Effector memory CD8-positive, alpha-beta T cell (primary cell): ENCODE measurements around the gene ALS2.
"Not testable (repeated sequence)": the region's sequence is repeated elsewhere in the genome, so short reads cannot be mapped to it uniquely, and the experiment has no call there.

Experiments
- ATAC-seq: fragments of 150-1000 bp; cut with Tn5 transposase; replicated peaks from 2 replicates; pipeline ENCODE4 v1.10.0; 2021; ENCODE audit warnings: mild to moderate bottlenecking, moderate library complexity
- DNase-seq, 3 experiments: peaks; one replicate each; pipeline ENCODE4 v3.0.0; 2021
- H3K27ac Mint-ChIP-seq, 2 donors: one replicate each; pipeline ENCODE4 v1.8.0; 2022; ENCODE audit warnings: mild to moderate bottlenecking in 2 of 2, mixed read lengths in 2 of 2, moderate library complexity in 2 of 2
- H3K27me3 Mint-ChIP-seq, 2 donors: one replicate each; pipeline ENCODE4 v1.8.0; 2022; ENCODE audit warnings: mixed read lengths in 2 of 2
- H3K36me3 Mint-ChIP-seq: one replicate; pipeline ENCODE4 v1.8.0; 2022; ENCODE audit warnings: mild to moderate bottlenecking, moderate library complexity, mixed read lengths; ENCODE audit not compliant: insufficient read depth
- H3K4me1 Mint-ChIP-seq, 2 donors: one replicate each; pipeline ENCODE4 v1.8.0; 2022; ENCODE audit warnings: low read depth in 2 of 2, mixed read lengths in 2 of 2
- H3K4me3 Mint-ChIP-seq, 2 donors: one replicate each; pipeline ENCODE4 v1.8.0; 2022; ENCODE audit warnings: mild to moderate bottlenecking in 2 of 2, mixed read lengths in 2 of 2, moderate library complexity in 2 of 2
- H3K9me3 Mint-ChIP-seq, 2 donors: one replicate each; pipeline ENCODE4 v1.8.0; 2022; ENCODE audit warnings: mixed read lengths in 2 of 2

The ALS2 gene

DNA sequence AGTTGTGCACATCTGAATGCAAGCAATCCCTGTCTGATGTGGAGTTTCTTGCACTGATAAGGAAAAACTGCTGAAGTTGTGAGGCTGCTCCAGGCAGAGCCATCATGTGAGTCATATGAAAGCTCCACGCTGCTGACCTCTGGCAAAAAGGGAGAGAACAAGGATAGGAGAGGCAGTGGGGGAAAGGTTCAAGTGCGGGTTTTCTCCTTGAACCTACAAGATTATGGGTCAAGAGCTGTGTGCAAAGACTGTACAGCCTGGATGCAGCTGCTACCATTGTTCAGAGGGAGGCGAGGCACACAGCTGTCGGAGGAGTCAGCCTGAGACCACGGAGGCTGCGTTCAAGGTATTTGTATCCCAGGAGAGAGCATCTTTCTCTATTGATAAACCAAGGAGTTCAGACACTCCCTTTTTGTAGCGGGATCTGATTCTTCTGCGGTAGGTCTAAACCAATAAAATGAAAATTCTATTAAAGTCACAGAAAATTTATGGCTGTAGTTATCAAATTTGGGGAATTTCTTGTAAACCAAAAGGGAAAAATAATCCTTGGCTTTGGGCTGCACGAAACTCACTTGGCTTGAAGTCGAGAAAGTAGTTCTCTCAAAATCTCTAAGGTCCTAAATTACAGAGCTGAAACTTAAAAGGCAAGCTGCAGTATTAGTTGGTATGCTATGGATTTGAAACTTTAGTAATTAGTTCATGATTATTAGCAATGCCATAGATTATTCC lies 25.9 kb upstream of the ALS2 start, which contains the start of gene CDK15:
TSS of gene CDK15 (plus strand) at position 96 of the 729 bp plus-strand sequence. CDS start at position 224, 128 bp downstream.
- Mint-ChIP-seq H3K9me3 (no peaks in the 10 kb centered on the region), H3K27me3 (peaks cover 31 to 44% of the 10 kb centered on the region in 2 donors), H3K27ac (no peak within 1 kb of the TSS), H3K36me3 (no peaks in the 10 kb centered on the region), H3K4me3 (no peak within 1 kb of the TSS), H3K4me1 (no peaks in the 10 kb centered on the region)
- DNase-seq (no peak), ATAC-seq (no peak)

DNA sequence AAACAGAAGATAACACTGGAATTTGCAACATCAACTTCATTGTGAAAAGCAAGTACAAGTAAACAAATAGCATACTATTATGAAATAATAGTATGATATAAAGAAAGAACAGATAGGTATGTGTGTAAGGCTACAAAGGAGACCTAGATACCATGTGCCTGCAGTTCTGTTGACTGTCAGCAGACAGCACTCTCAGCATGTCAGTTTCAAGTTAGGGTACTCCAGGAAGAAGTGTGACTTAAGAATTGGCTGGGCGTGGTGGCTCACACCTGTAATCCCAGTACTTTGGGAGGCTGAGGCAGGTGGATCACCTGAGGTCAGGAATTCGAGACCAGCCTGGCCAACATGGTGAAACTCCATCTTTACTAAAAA lies 18.2 kb upstream of the ALS2 start:
- not testable (repeated sequence) for H3K9me3 Mint-ChIP-seq, DNase-seq, H3K27ac Mint-ChIP-seq, H3K4me3 Mint-ChIP-seq, ATAC-seq, H3K36me3 Mint-ChIP-seq, H3K4me1 Mint-ChIP-seq
- peaks cover 10 to 26% of the 10 kb centered on the region in 2 donors for H3K27me3 Mint-ChIP-seq

DNA sequence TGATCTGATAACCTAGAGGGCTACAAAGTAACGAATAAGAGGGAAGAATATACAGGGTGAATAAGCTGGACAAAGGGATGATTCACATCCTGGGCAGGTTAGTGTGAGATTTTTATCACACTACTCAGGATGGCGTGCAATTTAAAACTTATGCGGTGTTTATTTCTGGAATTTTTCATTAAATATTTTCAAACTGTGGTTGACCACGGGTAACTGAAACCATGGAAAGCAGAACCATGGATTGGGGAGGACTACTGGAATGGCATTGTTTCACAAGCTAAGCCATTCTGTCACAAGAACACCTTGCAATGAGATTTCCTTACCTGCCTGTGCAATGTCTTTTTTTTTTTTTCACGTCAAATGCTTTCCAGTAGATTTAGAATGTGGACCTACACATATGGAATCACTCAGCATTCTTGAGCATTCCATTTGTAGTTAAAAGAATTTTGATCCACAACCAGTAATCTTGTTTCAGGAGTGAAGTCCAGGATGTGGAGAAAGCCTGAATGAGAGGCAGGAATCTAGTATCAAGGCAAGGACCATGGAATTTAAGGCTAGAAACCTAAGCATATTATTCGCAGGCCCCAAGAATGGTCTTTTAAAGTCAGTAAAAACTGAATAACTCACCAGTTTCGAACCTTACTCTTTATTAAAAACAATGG lies 17.6 kb upstream of the ALS2 start:
- no peak for ATAC-seq
- Mint-ChIP-seq H3K27ac (no peak overlapping the region), H3K4me3 (no peak overlapping the region), H3K4me1 (no peaks in the 10 kb centered on the region), H3K36me3 (no peaks in the 10 kb centered on the region), H3K9me3 (no peaks in the 10 kb centered on the region), H3K27me3 (peaks cover 5 to 26% of the 10 kb centered on the region in 2 donors)
- DNase-seq, result no peak

DNA sequence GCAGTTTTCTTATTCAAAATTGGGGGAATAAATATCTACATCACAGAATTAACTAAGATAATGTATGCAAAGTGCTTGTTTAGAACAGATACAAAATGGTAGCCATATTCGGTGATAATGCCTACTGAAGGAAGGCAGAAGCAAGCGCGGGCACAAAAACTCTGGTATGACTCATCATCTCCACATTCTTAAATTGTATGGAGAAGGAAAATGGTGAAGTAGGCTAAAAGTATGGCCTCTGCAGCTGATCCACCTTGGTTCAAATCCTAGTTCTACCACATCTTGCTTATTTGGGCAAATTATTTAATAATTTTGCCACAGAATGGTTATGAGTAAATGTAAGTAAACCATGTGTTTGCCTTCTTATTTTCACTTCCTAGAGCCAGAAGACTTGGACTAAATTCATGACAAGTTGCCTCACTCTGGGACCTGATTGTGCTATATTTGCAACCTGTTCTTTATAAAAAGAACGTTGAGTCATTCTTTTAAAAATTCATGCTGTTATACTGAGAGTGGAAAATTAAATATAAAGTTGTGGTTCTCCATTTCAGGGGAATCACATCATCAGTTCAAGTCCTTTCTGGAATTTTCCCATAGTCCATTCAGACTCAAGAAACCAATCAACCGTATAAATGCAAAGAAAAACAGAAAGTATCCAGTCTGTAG lies 16.6 kb upstream of the ALS2 start:
- ATAC-seq, result no peak
- H3K9me3 Mint-ChIP-seq, result no peaks in the 10 kb centered on the region
- peaks cover 15 to 28% of the 10 kb centered on the region in 2 donors for H3K27me3 Mint-ChIP-seq
- H3K4me1 Mint-ChIP-seq, result no peaks in the 10 kb centered on the region
- DNase-seq, result no peak
- no peak overlapping the region for H3K4me3 Mint-ChIP-seq
- no peaks in the 10 kb centered on the region for H3K36me3 Mint-ChIP-seq
- no peak overlapping the region for H3K27ac Mint-ChIP-seq

DNA sequence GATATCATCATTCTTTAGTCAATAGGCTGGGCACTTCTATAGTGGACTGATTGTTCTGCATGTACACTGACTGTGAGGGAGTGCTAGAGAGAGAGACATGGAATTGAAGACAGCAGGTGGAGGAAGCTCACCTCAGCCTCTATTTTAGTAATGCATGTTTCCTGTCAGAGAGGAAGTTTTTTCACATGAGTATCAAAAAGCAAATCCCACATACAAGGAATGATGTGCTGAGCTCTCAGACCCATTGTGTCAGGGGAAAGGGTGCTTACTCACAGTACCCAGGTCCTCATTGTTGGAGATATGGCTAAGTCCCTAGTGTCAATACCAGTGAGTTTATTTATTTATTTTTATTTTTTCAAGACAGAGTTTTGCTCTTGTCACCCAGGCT lies 15.7 kb upstream of the ALS2 start:
- Mint-ChIP-seq H3K27ac (no peak overlapping the region), H3K4me1 (no peaks in the 10 kb centered on the region), H3K4me3 (no peak overlapping the region), H3K9me3 (no peaks in the 10 kb centered on the region), H3K27me3 (peaks cover 20 to 22% of the 10 kb centered on the region in 2 donors), H3K36me3 (no peaks in the 10 kb centered on the region)
- DNase-seq, result no peak
- no peak for ATAC-seq

DNA sequence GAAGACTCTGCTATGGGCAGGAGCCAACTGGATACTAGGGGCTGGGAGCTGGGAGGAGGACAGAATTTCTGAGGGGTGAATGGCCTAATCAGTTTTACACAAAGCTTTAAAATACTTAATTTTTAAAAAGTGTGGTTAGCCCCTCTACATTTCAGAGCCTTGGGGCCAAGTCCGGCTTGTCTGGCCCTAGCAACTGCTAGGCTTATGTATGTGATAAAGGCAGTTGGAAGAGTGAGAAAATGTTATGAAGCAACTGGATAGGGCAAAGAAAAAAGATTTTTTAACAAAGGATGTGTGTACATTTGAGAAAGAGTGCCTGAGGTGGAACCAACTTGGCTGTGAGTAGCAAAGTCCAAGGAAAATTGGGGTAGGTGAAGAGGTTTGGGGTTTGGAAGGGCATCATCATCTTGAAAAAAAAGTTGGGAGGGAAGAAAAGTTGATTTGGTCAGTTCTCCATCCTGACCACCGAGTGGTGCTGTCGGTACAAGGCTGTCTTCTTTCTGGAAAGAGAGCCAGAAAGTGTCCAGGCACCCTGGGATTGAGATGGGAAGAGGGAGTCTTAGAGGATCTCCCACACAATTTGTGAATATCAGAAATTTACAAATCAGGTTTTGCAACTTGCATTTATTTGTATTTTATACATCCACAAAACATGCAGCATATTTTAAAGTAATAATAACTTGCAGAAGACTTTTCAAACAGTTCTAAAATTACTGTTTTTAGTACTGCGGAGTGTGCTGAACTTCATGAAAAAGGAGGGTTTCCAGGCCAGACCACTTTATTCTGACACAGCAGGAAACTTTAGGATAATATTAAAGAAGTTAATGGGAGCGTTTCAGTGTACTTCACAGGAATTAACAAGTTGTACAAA lies 15.1 kb upstream of the ALS2 start:
- no peaks in the 10 kb centered on the region for H3K9me3 Mint-ChIP-seq
- H3K36me3 Mint-ChIP-seq, result no peaks in the 10 kb centered on the region
- DNase-seq (no peak), ATAC-seq (no peak)
- H3K27ac Mint-ChIP-seq, result no peak overlapping the region
- H3K4me1 Mint-ChIP-seq, result no peaks in the 10 kb centered on the region
- no peak overlapping the region for H3K4me3 Mint-ChIP-seq
- peaks cover 15 to 17% of the 10 kb centered on the region in 2 donors for H3K27me3 Mint-ChIP-seq

DNA sequence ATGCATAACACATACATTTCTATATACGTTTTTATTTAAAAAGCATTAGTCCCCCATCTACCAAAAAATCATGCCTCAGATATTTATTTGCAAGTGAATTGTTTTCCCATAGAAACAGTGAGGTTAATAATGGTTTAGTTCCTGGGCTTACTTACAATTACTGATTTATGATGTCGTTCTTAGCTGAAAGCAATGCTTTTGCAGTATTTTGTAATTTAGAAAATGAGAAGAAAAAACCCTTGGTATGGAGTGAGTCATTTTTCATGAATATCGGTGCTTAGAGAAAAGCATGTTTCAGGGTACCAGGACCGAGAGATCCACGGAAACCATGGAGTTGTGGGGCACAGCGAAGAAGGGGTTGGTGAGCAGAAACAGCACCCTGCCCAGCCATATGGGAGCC lies 13.6 kb upstream of the ALS2 start:
- no peaks in the 10 kb centered on the region for H3K9me3 Mint-ChIP-seq
- H3K27me3 Mint-ChIP-seq, result peaks cover 12 to 17% of the 10 kb centered on the region in 2 donors
- no peak overlapping the region for H3K27ac Mint-ChIP-seq
- H3K4me1 Mint-ChIP-seq, result no peaks in the 10 kb centered on the region
- H3K4me3 Mint-ChIP-seq, result no peak overlapping the region
- ATAC-seq (no peak), DNase-seq (no peak)
- no peaks in the 10 kb centered on the region for H3K36me3 Mint-ChIP-seq

DNA sequence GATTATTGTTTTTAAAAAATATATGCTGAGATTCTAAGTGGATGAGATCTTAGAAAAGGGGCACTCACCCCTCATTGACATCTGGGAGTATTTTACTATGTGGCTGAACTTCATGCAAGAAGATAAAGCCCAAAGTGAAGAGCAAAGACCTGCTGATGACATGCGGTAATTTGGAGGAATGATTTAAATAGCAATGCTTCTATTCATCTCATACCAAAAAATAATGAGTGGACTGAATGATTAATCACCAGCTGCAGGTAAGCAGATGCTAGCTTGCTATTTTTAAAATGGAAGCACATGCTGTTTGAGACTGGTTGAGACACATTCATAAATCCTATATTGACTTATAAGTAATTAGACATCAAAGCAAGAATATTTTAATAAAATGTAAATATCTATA lies 12.9 kb upstream of the ALS2 start:
- Mint-ChIP-seq H3K27me3 (peaks cover 12 to 17% of the 10 kb centered on the region in 2 donors), H3K27ac (no peak overlapping the region), H3K4me1 (no peaks in the 10 kb centered on the region), H3K4me3 (no peak overlapping the region), H3K9me3 (no peaks in the 10 kb centered on the region), H3K36me3 (no peaks in the 10 kb centered on the region)
- no peak for ATAC-seq
- DNase-seq, result no peak

DNA sequence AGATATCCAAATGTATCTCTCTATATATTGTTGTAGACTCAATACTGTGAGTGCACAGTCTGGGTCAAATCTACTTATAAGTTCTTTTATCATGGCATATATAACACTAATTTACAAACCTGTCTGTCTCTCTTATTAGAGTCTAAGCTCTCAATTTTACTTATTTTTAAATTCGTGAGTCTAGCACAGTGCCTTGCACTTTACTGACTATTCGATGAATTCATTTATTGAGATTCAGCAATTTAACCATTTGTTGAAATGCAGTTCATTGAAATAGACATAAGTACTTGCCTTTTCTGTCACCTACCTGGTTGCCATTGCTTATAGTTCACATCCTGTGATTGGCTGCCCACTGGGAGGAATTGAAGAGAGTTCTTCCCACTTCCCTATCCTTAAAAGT lies 10.3 kb upstream of the ALS2 start:
- peaks cover 12 to 17% of the 10 kb centered on the region in 2 donors for H3K27me3 Mint-ChIP-seq
- H3K27ac Mint-ChIP-seq, result no peak overlapping the region
- no peak overlapping the region for H3K4me3 Mint-ChIP-seq
- H3K4me1 Mint-ChIP-seq, result no peaks in the 10 kb centered on the region
- peaks cover 2% of the 10 kb centered on the region for H3K36me3 Mint-ChIP-seq
- DNase-seq (no peak), ATAC-seq (no peak)
- H3K9me3 Mint-ChIP-seq, result no peaks in the 10 kb centered on the region

DNA sequence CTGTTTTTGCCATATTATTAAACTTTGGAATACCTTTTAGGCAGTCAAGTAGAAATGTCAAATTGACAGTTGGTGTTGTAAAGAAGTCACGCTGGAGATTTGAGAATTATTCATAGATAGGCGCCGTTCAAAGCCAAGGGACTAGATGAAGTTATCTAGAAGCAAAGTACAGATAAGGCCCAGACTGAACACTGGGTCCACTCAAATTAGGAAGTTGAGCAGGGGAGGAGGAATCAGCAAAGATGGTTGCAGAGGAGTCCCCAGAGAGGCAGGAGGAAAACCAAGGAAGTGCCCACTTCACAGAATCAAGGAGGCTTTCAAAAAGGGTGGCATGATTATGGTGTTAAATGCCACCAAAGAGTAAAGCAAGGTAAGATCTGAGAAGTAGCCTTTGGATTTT lies 9.6 kb upstream of the ALS2 start:
- no peak overlapping the region for H3K27ac Mint-ChIP-seq
- ATAC-seq (no peak), DNase-seq (no peak)
- H3K27me3 Mint-ChIP-seq, result peaks cover 6 to 17% of the 10 kb centered on the region in 2 donors
- peaks cover 2% of the 10 kb centered on the region for H3K36me3 Mint-ChIP-seq
- H3K4me3 Mint-ChIP-seq, result no peak overlapping the region
- no peaks in the 10 kb centered on the region for H3K9me3 Mint-ChIP-seq
- no peaks in the 10 kb centered on the region for H3K4me1 Mint-ChIP-seq

DNA sequence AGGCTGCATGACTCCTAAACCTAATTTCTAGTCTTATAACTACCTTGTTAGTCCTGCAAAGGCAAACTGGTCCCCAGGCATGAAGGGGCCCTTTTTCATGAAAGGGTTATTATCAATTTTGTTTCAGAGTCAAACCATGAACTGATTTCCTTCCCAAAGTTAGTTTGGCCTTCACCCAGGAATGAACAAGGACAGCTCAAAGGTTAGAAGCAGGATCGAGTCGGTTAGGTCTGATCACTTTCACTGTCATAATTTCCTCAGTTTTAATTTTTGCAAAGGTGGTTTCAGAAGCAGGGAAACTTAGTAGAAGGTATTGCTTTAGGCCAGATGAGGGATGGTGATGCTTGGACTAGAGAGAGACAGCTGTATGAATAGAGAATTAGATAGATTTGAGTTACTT lies 8.7 kb upstream of the ALS2 start:
- H3K27me3 Mint-ChIP-seq, result peaks cover 6 to 17% of the 10 kb centered on the region in 2 donors
- H3K9me3 Mint-ChIP-seq, result no peaks in the 10 kb centered on the region
- peaks cover 2% of the 10 kb centered on the region for H3K36me3 Mint-ChIP-seq
- H3K4me1 Mint-ChIP-seq, result no peaks in the 10 kb centered on the region
- no peak for DNase-seq
- H3K4me3 Mint-ChIP-seq, result no peak overlapping the region
- no peak overlapping the region for H3K27ac Mint-ChIP-seq
- ATAC-seq, result no peak

DNA sequence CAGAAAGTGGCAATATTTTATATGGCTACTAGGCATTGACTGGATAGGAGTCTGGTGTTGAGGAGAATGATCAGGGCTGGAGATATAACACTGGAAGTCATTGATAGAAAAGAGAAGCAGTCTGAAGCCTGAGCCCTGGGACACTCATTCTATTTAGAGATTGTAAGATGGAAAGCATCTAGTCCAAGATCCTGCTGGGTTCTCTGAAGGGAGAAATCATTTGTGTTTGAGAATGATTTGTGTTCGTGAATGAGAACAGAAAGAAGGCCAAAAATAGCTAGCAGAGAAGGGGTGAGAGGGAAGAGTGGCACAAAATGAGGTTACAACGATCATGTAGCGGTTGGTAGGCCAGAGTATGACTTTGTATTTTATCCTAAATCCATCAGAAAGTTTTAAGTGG lies 7.6 kb upstream of the ALS2 start:
- peaks cover 6 to 17% of the 10 kb centered on the region in 2 donors for H3K27me3 Mint-ChIP-seq
- H3K4me1 Mint-ChIP-seq, result no peaks in the 10 kb centered on the region
- ATAC-seq (no peak), DNase-seq (no peak)
- peaks cover 2% of the 10 kb centered on the region for H3K36me3 Mint-ChIP-seq
- no peaks in the 10 kb centered on the region for H3K9me3 Mint-ChIP-seq
- no peak overlapping the region for H3K4me3 Mint-ChIP-seq
- H3K27ac Mint-ChIP-seq, result no peak overlapping the region

DNA sequence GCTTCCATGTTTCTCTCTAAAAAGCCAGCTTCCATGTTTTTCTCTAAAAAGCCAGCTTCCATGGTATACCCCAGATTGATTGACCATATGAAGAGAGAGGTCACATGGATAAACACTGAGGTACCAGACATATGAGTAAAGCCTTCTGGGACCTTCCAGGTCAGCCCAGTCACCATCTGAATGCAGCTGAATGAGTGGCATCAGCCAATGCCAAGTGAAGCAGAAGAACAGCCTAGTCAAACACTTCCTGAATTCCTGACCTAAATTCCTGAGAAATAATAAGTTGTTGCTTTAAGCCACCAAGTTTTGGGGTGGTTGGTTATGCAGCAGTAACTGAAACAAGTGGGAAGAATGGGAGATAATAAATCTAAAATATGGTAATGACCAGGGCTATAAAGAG lies 5.7 kb upstream of the ALS2 start:
- H3K36me3 Mint-ChIP-seq, result peaks cover 9% of the 10 kb centered on the region
- no peak for ATAC-seq
- no peak for DNase-seq
- H3K4me3 Mint-ChIP-seq, result no peak overlapping the region
- no peaks in the 10 kb centered on the region for H3K9me3 Mint-ChIP-seq
- peaks cover 6 to 7% of the 10 kb centered on the region in 2 donors for H3K4me1 Mint-ChIP-seq
- H3K27me3 Mint-ChIP-seq, result peaks cover 0 to 7% of the 10 kb centered on the region in 2 donors
- no peak overlapping the region for H3K27ac Mint-ChIP-seq
